HG03558 (cell line): Measurements from ENCODE around the gene C22orf23.

ENCODE experiments used
- ATAC-seq: cut with Tn5 transposase; IDR thresholded peaks from one replicate; pipeline ENCODE4 v1.9.1; 2021; ENCODE audit warnings: moderate number of reproducible peaks; ENCODE audit not compliant: unreplicated experiment; ENCODE audit errors: extremely low read depth

C22orf23 gene

DNA sequence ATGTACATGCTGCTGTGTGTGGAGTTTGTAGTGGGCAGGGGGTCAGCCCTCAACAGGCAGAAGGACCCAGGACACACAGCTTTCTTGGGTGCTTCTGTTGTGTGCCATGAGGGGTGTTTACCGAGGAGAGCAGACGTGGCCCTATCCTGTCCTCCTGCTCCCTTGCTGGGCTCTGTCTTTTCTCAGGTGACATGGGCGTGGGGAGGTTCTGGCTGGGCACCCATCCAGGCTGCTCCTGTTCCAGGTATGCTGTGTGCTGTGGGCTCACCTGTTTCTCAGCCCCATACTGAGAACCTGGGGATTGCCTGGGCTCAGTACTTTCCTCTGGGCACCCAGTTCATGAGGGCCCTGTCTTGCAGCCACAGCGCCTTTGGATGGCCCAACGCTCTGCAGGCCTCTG, 24.0 kb downstream of the C22orf23 start:
- ATAC-seq: no peak

DNA sequence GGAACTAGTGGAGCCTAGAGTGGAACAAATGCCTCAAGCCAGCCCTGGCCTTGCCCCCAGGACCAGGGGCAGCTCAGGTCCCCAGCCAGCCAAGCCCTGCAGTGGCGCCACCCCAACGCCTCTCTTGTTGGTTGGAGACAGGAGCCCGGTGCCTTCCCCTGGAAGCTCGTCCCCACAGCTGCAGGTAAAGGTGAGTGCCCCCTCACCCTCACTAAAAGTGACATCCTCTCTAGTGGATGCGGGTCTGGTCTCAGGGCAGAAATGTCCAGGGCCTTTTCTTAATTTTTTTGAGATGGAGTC, 25.8 kb downstream of the C22orf23 start:
- no peak for ATAC-seq

DNA sequence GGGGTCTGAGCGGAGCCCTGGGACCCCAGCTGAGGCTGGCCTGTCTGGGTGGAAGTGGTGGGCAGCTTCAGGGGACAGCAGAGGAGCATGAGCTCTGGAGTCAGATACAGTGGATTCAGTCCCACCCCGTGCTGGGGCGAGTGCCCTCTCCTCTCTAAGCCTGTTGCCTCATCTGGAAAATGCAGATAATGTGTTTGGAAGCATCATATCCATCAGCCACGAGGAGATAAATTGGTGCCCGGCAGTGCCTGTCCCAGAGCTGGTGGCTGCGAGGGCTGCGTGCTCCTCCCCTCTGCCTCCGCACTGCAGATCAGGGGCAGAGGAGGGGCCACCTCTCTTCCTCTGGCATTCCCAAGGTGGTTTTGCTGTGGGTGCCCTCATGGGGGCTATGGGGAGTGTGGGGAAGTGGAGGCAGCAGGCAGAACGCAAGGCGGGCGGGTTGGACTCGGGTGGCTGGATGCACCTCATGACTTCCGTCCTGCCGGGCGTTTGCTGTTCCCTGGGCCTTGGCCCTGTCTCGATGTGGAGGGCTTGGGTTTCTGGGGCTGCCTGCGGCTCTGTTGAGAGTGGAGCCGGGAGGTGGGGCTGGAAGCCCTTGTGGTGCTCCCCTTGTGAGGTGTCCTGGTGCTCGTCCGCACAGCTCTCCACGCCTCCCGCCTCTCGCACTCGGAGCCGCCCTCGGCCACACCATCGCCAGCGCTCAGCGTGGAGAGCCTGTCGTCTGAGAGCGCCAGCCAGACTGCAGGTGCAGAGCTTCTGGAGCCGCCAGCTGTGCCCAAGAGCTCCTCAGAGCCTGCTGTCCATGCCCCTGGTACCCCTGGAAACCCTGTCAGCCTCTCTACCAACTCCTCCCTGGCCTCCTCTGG, 26.4 kb downstream of the C22orf23 start:
- no peak for ATAC-seq

DNA sequence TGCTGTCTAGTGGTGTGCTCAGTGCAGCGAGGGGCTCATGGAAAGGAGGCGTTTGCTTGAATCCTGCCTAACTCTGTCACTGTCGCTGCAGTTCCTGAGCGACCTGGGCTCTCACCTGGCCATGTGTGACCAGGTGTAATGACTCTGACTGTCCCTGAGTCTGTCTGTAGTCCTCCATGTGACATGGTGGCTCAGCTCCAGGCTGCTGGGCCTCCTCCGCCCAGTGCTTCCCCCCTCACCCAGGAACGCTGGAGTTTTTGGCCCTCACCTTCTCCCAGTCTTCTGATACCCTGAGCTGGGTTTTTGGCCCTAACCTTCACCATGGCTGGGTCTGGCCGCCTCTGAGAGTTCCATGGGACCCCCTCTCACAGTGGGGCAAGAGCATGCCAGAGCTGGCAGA, 27.0 kb downstream of the C22orf23 start:
- no peak for ATAC-seq

DNA sequence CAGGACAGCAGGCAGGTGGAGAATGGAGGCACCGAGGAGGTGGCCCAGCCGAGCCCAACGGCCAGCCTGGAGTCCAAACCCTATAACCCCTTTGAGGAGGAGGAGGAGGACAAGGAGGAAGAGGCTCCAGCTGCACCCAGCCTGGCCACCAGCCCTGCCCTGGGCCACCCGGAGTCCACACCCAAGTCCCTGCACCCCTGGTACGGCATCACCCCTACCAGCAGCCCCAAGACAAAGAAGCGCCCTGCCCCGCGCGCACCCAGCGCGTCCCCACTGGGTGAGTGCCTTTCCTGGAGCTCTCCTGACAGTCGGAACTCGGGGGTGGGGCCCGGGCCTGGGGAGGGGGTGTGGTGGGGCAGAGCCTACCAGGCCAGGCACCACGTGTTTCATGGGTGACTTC, 27.6 kb downstream of the C22orf23 start:
- no peak for ATAC-seq

DNA sequence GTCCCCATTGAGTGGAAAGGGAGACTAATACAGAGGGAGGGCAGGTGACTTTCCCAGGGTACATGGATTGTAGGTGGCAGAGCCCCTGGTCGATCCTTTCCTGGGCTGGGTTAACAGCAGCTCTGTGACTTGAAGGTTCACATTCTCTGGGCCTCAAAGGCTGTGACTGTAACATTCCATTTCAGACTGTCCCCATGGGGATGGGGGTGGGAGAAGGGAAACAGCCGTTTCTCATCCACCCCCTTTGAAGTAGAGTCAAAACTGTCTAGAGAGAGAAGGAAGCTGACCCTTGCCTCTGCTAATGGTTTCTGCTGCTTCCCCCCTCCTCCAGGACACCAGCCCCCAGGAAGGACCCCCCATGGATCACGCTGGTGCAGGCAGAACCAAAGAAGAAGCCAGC, 28.1 kb downstream of the C22orf23 start:
- no peak for ATAC-seq

DNA sequence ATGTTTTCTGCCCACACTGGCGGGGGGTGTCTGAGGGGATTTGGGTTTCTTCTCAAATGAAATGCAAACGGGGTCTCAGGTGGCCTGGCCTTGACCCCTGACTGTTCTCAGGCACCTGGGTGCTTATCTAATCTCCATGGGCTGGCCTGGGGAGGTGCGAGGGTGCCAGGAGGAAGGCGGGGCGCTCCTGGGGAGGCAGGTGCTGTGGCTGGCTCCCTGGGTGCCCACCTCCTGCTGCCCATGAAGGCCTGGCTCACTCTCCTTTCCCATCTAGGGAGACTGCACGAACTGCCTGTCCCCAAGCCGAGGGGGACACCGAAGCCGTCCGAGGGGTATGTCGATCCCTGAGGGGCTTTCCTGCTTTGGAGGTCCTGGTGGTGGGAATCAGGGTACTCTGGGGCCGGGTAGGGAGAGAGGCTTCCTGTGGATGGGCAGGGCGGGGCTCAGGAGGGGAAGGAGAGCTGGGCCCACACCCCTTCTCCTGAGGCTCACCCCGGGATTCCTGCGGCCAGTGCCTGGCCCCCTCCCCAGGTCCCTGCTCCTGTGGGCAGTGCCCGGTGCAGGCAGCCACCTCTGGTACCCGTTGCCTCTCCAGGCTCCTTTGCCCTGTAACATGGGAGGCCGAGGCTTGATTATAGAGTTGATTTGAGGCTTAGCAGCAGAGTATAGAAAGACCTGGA, 28.9 kb downstream of the C22orf23 start:
- no peak for ATAC-seq

DNA sequence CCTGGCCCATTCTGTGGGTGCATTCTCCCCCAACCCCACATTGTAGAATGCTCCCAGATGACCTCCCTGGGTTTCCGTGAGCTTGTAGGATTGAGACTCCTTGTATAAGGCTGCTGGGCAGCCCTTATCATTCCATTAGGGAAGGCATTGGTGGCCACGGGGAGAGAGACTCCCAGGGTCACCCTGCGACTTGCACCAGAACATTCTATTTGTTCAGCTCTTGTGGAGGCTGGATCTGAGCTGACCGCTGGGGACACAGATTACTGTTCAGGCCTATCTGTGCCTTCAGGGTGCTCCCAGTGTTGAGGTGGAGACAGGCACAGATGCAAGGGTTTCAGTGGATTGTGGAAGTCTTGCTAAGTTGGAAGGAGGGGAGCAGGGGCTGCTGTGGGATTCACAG, 29.5 kb downstream of the C22orf23 start:
- no peak for ATAC-seq

DNA sequence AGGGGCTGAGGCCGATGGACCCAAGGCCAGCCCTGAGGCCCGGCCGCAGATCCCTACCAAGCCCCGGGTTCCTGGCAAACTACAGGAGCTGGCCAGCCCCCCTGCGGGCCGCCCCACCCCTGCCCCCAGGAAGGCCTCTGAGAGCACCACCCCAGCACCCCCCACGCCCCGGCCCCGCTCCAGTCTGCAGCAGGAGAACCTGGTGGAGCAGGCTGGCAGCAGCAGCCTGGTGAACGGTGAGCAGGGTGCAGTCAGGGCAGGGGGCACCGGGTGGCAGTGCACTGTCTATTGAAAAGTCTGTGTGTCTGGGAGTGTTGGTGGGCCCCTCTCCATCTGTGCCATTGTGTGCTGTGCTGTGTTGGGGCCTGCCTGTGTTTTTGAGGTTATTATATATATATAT, 31.2 kb downstream of the C22orf23 start:
- no peak for ATAC-seq

DNA sequence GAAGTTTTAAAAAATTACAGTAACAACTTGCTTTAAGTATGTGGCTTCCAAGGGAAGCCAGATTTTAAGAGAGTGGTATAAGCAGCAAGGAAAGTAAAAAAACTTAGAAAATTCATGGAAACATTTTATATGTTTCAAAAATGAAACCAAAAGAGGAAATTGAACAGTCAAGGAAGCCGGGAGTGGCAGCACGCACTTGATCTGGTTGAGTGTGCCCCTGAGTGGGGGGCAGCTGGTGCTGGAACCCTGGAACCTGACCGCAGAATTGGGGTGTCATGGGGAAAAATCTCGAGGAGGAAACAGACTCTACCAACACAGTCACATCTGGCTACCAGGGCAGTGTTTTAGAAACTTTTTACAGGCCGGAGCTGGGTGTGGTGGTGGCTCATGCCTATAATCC, 33.3 kb downstream of the C22orf23 start:
- no peak for ATAC-seq

DNA sequence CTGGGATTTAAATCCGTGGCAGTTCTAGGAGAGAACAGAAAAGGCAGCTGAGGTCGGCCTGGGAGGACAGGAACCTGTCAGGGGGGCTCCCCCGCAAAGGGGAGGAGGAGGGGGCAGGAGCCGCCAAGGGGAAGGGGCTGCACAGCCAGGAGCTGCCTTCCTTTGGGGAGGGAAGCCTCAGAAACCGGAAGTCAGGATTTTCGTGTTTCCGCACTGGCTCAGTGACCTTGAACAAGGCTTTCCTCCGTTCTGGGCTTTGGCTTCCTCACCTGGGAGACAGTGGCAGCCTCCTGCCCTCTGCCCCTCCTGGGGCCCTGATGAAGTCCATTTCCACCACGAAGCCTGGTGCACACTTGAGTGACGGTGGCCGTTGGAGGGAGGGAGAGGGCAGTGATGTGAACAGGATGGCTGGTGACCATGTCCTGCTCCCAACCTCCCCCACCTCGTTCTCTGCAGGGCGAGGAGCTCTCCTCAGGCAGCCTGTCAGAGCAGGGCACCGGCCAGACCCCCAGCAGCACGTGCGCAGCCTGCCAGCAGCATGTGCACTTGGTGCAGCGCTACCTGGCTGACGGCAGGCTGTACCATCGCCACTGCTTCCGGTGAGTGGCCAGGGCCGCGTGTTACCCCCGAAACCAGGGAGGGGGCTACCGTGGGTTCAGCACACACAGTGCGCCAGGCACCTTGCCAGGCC, 34.7 kb downstream of the C22orf23 start:
- no peak for ATAC-seq

DNA sequence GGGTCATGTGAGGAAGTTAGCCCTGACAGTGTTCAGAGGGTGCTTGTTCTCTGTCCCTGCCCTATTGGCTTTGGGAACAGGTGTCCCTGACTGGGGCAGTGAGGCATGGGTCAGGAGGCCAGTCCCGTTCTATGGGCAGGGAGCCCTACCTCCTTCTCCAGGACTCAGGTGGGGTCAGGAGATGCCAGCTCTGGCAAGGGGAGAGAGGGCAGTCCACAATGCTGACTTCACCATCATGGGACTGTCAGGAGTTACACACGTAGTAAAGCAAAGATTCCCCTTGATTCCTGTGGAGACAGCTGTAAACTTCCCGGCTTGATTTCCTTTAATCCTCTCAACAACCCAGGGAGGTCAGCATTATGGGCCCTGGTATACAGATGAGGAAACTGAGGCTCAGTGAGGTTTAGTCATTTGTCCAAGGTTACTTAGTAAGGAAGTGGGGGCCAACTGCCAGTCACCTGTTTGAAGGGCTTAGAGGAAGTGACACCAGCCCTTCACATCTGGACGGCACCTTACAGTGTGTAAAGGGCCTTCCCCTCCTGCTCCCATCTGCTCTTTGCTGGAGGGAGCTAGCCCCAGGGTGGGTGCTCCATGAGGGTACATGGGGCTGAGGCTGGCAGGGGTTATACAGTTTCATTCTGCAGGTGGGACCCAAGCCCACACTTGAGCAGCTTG, 35.4 kb downstream of the C22orf23 start:
- ATAC-seq: no peak

DNA sequence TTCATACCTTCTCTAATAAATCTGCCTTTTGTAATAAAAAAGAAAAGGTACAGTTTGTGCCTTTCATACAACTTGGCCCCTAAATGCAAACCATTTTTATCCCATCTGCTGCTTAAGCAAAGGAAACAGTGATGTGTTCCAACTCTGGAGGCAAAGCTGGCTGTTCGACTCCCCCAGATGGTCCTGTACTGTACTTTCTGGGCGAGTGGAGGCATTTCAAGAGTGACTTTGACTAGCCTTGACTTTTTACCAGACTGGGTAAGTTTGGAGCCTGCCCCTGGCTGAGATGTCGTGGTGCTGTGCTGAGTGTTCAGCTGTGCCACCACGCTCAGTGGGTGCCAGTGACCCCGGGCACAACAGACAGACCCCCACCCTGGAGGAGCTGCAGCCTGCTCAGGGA, 37.1 kb downstream of the C22orf23 start:
- ATAC-seq: no peak

DNA sequence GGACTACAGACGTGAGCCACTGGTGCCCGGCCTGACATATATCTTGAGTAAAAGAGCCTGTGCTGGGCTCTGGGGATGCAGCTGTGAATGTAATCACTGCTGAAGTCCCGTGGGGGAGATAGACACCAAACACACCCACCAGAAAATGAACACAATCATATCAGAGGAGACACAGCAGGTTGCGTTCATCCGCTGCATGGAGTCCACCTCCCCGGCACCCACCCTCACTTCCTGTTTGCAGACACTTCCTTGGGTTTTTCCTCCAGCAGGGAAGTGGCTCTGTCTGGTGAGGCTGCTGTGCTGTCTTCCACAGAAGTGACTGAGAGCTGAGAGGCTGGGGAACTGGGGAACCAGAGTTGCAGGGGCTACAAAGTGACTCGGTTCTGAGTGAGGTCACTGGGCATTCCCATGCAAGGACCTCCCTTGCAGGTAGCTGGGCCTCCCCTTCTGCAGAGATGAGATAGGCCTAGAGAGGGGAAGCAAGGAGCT, 40.1 kb downstream of the C22orf23 start:
- no peak for ATAC-seq

DNA sequence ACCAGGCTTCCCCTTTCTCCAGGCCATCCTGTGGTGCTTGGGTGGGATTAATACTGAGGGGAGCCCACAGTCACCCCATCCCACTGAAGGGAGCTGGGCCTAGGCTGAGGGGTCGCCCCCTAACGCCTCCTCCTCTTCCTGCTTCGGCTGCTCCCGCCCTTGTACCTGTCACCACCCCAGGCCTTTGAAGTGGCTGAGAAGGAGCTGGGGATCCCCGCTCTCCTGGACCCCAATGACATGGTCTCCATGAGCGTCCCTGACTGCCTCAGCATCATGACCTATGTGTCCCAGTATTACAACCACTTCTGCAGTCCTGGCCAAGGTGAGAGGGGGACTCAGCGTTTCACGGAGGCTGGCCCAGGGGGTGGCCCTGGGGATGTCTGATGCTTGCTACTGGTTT, 41.2 kb downstream of the C22orf23 start:
- ATAC-seq: no peak

DNA sequence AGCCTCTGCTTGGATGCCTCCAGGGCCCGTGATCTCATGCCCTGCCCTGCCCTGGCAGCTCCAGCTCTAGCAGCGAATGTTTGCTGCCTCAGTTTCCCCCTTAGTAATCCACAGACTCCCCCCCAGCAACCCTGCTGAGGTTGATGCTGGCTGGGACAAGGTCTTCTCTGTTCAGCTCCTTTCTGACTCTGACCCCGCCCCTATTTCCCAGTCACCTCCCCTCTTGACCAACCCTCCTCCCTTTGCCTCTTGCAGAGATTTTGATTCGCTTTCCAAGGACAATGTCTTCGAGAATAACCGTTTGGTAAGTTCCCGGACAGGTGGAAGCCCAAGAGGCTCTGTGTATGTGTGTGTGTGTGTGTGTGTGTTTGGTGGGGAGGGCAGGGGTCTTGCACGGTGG, 41.7 kb downstream of the C22orf23 start:
- no peak for ATAC-seq

DNA sequence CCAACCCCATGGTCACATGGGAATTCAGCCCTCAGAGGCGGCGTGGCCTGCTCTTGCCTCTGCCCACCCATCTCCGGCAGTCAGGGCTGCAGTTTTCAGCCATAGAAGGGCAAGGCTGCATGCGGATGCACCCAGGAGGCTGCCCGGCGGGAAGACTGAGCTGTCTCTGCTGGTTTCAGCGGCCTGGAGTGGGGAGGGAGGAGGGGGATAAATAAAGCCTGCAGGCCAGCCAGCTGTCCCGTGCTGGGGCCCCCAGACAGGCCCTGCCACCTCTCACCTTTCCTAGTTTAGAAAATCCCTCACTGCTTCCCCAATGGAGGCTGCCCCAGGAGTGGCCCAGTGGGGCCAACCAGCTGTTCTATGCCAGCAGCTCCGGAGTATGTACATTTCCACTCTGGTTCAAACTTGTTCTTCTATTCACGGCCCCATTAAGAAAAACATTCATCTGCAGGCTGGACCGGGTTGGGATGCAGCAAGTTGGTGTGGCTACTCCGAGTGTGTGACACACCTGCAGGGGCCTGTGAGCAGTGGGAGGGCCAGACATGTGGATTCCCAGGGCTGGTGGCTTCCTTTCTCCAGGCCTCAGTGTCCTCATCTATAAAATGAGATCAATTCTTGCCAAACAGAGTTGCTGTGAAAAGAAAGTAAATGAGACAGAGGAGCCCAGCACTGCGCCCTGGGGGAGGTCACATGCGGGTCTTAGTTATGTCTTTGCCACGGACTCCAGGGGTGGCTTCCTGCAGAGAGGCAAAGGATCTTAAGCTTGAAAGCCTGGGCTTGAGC, 42.3 kb downstream of the C22orf23 start:
- ATAC-seq: no peak

DNA sequence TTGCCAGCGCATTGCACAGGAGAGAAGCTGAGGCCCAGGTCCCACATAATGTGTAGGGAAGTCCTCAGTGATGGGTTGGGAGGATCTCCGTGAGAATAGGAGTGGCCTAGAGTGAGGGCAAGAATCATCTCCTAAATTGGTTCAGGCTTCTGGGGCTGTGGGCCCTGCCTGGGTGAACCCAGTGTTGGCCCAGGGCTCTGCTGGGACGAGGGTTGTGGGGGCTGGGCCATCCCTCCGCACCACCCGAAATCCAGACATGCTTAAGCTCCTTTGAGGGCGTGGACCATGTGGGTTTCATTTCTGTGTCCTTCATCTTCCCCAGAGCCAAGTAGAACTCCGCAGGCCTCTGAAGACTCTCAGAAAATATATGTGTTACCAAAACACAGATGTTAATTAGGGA, 43.6 kb downstream of the C22orf23 start:
- no peak for ATAC-seq

DNA sequence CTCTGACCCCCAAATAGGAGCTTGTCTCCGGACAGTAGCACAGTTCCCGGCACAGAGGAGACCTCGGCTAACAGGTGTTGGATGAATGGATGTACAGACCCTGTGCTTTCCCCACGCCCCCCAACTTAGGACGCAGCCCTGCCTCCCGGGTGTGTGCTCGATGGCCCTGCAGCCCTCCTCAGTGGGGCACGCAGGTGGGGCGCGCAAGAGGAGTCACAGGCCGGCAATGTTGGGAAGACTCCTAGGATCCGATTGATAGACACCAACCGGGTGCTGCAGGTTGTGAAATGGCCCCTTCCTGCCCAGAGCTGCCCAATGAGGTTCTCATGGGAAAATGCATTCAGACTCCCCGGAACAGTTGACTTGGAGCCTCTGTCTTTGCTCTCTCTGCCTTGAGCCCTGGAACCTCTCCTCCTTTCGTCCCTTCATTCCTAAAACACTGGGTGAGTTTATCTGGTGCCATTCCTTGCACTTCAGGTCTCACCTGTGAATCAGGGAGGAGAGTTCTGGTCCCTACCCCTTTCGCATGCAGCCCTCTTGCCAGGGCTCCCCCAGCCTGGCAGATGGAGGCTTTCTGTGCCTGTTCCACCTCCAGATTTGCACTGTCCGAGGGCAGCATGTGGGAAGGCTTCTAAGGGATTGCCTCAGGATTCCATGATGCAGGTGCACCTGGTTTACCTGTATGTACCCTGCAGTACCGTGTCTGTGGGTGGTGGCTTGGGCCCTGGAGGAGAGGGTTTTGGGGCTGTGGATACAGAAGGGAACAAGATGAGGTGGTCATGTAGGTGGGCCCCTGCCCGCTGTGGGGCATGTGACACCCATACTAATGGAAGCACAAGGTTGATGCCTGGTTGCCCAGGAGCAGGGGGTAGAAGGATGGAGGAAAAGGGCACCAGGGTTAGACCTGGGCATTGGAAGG, 46.1 kb downstream of the C22orf23 start:
- ATAC-seq: no peak
